ENCODE data around the gene CREB3.
A peak's percentile ranks its signal among the peaks of the same experiment; 100 is the strongest.

Gene CREB3

DNA sequence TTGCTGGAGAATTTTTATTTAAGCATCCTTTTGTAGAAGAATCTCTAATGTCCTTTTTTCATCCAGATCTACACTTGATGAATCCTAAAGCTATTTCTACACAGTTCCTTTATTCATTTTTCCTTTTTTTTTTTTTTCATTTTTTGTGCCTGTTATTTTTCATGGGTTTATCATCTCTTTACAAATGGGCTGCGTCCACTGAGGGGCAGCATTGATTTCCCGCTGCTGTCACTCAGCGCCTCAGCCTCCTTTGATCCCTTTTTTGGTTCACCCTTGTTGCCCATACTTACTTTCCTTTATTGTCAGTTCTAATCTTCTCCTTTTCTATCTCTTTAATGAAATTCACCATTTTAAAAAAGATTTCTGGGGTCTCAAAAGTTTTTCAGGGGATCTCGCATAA, 27.3 kb downstream of the CREB3 start:
- H3K27ac ChIP-seq: peak overlapping the region in 1 of 2 donors; percentile 29
- no peak for DNase-seq (ENCODE audit: low spot score)
- TF ChIP-seq, protein P1, sequence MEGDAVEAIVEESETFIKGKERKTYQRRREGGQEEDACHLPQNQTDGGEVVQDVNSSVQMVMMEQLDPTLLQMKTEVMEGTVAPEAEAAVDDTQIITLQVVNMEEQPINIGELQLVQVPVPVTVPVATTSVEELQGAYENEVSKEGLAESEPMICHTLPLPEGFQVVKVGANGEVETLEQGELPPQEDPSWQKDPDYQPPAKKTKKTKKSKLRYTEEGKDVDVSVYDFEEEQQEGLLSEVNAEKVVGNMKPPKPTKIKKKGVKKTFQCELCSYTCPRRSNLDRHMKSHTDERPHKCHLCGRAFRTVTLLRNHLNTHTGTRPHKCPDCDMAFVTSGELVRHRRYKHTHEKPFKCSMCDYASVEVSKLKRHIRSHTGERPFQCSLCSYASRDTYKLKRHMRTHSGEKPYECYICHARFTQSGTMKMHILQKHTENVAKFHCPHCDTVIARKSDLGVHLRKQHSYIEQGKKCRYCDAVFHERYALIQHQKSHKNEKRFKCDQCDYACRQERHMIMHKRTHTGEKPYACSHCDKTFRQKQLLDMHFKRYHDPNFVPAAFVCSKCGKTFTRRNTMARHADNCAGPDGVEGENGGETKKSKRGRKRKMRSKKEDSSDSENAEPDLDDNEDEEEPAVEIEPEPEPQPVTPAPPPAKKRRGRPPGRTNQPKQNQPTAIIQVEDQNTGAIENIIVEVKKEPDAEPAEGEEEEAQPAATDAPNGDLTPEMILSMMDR (IDR thresholded peaks at IDR 0.05): no peak
- no peak overlapping the region for H3K4me3 ChIP-seq

DNA sequence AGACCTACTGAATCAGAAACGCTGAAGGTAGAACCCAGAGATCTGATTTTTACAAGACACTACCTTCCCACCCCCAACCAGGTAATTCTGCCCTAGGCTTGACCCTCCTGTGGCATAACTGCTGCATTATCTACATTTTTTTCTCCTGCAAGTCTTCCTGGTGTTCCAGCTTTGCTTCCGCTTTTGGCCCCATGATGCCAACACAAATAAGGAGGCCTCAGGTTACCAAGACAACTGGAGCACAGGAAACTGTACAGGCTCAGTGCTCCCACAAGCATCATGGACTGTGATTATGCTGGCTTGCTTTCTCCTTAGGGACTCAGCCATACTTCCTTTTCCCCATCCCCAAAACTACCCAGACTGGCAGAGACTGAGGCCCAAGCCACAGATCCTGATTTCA, 28.2 kb downstream of the CREB3 start:
- peak overlapping the region in 1 of 2 donors; percentile 38 for H3K27ac ChIP-seq
- H3K4me3 ChIP-seq: no peak overlapping the region
- DNase-seq (ENCODE audit: low spot score): no peak
- TF ChIP-seq, protein P1 (IDR thresholded peaks at IDR 0.05): no peak

- Histone ChIP-seq H3K27ac (no peak overlapping the region), H3K4me3 (no peak overlapping the region)
- TF ChIP-seq, protein P1 (IDR thresholded peaks at IDR 0.05): no peak
- DNase-seq (ENCODE audit: low spot score): no peak
Measured at GRCh38 chr9:35763181-35763580, 30.7 kb downstream of the CREB3 start.

- TF ChIP-seq, protein P1 (IDR thresholded peaks at IDR 0.05): no peak
- H3K4me3 ChIP-seq: no peak overlapping the region
Measured at GRCh38 chr9:35763803-35764202, 31.3 kb downstream of the CREB3 start.

GRCh38 chr9:35766997-35767396, 34.5 kb downstream of the CREB3 start:
- TF ChIP-seq, protein P1 (IDR thresholded peaks at IDR 0.05): no peak
- H3K4me3 ChIP-seq: no peak overlapping the region
- DNase-seq (ENCODE audit: low spot score): no peak

More at GRCh38 chr9:35763803-35764202, 31.3 kb downstream of the CREB3 start:
- H3K27ac ChIP-seq: no peak overlapping the region
- DNase-seq (ENCODE audit: low spot score): no peak

DNA sequence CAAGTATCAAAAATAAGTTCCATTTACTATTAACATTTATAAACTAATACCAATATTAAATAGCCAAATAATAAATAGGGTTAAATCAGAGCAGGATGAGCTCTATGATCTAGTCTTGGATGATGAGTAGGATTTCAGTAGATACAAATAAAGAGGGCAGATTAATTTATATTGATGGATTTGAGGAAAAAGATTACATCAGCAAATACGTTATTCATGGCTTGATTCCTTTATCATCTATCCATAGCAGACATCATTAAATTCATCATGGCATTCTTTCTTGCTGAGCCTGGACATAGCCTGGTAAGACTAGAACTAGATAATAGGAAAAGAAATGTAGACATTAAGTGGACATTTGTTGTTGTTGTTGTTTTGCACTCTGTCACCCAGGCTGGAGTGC, 35.0 kb downstream of the CREB3 start:
- Histone ChIP-seq H3K4me3 (no peak overlapping the region), H3K27ac (no peak overlapping the region)
- no peak for DNase-seq (ENCODE audit: low spot score)
- TF ChIP-seq, protein P1 (IDR thresholded peaks at IDR 0.05): no peak

More at GRCh38 chr9:35766997-35767396, 34.5 kb downstream of the CREB3 start:
- H3K27ac ChIP-seq: no peak overlapping the region

DNA sequence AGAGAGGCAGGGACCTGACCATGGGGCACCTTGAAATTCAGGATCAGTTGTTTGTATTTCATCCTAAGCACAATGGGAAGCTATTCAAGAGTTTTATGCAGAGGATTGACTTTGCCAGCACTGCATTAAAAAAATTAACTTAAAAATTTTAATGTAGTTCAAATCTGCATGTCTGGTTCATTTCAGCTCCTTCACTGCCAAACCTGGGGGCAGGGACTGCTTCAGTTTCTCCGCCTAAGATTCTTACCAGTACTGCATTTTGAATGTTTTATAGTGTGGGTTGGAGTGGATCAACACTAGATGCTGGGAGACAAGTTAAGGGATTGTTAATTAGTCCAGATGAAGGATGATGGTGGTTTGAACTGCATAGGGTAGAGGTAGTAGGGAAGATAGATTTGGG, 37.3 kb downstream of the CREB3 start:
- TF ChIP-seq, protein P1 (IDR thresholded peaks at IDR 0.05): no peak
- no peak for DNase-seq (ENCODE audit: low spot score)
- Histone ChIP-seq H3K27ac (no peak overlapping the region), H3K4me3 (no peak overlapping the region)
